ENCODE data around the gene TMEM54.

TMEM54 gene

DNA sequence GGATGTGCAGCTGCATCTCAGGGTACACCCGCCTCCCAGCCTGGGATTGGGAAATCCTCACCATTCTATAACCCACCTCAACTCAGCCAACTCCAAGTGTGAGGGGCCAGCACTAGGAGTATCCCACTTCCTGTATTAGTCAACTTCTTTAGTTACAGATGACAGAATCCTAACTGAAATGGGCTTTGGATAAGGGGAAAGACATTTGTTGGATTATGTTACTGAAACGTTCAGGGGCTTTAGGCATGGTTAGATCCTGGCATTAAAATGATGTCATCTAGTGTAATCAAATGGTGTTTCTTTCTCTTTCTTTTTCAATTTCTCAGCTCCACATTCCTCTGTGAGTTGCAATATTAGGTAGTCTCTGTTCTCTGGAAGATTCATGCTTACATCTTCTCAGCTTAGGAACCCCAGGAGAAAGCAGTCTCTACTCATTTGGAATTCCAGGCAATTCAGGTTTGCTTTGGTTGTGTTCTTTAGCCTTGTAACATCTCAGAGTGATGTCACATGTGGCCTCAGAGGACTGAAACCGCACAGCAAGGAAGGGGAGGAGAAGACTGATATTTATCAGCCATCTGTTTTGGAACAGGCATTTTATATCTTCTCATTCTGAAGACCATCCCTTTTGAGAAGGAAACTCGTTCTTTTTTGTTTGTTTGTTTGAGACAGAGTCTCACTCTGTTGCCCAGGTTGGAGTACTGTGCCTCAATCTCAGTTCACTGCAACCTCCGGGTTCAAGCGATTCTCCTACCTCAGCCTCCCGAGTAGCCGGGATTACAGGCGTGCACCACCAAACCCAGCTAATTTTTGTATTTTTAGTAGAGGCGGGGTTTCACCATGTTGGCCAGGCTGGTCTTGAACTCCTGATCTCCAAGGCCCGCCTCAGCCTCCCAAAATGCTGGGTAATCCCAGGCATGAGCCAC is 18.9 kb upstream of the TMEM54 start (continued):
- TF ChIP-seq ZBTB17 (tag by site-specific recombination; IDR thresholded peaks at IDR 0.05) (peak; percentile 4; the same call in 1 of the 2 replicates), ZNF423 (tag by site-specific recombination; IDR thresholded peaks at IDR 0.05) (no peak), ZBTB48 (tag by site-specific recombination; IDR thresholded peaks at IDR 0.05) (0 out of 2 replicates have a peak, but pooled peaks have one; percentile 20), ZNF398 (tag by site-specific recombination; IDR thresholded peaks at IDR 0.05) (0 out of 2 replicates have a peak, but pooled peaks have one; percentile 23), ZNF174 (tag by site-specific recombination; IDR thresholded peaks at IDR 0.05) (no peak), ZNF501 (tag by site-specific recombination; IDR thresholded peaks at IDR 0.05) (no peak), ZNF660 (tag by site-specific recombination; IDR thresholded peaks at IDR 0.05) (0 out of 2 replicates have a peak, but pooled peaks have one; percentile 63), KLF10 (tag by site-specific recombination; IDR thresholded peaks at IDR 0.05) (no peak), ZNF629 (tag by site-specific recombination; IDR thresholded peaks at IDR 0.05) (peak; percentile 81), ZNF391 (tag by site-specific recombination; IDR thresholded peaks at IDR 0.05; ENCODE audit: borderline replicate concordance, low read depth) (no peak), ZNF335 (tag by site-specific recombination; conservative IDR thresholded peaks at IDR 0.05) (peak; percentile 72), ZNF777 (tag by site-specific recombination; IDR thresholded peaks at IDR 0.05; ENCODE audit: borderline replicate concordance) (no peak), BCL6B (tag by site-specific recombination; IDR thresholded peaks at IDR 0.05) (no peak), ZNF184 (tag by site-specific recombination; IDR thresholded peaks at IDR 0.05) (no peak), ZNF560 (tag by site-specific recombination; IDR thresholded peaks at IDR 0.05; ENCODE audit: borderline replicate concordance) (no peak)
- TF ChIP-seq, protein P1, sequence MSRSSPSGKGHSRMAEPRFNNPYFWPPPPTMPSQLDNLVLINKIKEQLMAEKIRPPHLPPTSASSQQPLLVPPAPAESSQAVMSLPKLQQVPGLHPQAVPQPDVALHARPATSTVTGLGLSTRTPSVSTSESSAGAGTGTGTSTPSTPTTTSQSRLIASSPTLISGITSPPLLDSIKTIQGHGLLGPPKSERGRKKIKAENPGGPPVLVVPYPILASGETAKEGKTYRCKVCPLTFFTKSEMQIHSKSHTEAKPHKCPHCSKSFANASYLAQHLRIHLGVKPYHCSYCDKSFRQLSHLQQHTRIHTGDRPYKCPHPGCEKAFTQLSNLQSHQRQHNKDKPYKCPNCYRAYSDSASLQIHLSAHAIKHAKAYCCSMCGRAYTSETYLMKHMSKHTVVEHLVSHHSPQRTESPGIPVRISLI (tag by site-specific recombination; IDR thresholded peaks at IDR 0.05), result 0 out of 2 replicates have a peak, but pooled peaks have one; percentile 17
- TF ChIP-seq, protein P2, sequence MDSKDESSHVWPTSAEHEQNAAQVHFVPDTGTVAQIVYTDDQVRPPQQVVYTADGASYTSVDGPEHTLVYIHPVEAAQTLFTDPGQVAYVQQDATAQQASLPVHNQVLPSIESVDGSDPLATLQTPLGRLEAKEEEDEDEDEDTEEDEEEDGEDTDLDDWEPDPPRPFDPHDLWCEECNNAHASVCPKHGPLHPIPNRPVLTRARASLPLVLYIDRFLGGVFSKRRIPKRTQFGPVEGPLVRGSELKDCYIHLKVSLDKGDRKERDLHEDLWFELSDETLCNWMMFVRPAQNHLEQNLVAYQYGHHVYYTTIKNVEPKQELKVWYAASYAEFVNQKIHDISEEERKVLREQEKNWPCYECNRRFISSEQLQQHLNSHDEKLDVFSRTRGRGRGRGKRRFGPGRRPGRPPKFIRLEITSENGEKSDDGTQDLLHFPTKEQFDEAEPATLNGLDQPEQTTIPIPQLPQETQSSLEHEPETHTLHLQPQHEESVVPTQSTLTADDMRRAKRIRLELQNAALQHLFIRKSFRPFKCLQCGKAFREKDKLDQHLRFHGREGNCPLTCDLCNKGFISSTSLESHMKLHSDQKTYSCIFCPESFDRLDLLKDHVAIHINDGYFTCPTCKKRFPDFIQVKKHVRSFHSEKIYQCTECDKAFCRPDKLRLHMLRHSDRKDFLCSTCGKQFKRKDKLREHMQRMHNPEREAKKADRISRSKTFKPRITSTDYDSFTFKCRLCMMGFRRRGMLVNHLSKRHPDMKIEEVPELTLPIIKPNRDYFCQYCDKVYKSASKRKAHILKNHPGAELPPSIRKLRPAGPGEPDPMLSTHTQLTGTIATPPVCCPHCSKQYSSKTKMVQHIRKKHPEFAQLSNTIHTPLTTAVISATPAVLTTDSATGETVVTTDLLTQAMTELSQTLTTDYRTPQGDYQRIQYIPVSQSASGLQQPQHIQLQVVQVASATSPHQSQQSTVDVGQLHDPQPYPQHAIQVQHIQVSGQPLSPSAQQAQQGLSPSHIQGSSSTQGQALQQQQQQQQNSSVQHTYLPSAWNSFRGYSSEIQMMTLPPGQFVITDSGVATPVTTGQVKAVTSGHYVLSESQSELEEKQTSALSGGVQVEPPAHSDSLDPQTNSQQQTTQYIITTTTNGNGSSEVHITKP (tag by site-specific recombination; IDR thresholded peaks at IDR 0.05), result peak; percentile 84
- TF ChIP-seq, protein P3, sequence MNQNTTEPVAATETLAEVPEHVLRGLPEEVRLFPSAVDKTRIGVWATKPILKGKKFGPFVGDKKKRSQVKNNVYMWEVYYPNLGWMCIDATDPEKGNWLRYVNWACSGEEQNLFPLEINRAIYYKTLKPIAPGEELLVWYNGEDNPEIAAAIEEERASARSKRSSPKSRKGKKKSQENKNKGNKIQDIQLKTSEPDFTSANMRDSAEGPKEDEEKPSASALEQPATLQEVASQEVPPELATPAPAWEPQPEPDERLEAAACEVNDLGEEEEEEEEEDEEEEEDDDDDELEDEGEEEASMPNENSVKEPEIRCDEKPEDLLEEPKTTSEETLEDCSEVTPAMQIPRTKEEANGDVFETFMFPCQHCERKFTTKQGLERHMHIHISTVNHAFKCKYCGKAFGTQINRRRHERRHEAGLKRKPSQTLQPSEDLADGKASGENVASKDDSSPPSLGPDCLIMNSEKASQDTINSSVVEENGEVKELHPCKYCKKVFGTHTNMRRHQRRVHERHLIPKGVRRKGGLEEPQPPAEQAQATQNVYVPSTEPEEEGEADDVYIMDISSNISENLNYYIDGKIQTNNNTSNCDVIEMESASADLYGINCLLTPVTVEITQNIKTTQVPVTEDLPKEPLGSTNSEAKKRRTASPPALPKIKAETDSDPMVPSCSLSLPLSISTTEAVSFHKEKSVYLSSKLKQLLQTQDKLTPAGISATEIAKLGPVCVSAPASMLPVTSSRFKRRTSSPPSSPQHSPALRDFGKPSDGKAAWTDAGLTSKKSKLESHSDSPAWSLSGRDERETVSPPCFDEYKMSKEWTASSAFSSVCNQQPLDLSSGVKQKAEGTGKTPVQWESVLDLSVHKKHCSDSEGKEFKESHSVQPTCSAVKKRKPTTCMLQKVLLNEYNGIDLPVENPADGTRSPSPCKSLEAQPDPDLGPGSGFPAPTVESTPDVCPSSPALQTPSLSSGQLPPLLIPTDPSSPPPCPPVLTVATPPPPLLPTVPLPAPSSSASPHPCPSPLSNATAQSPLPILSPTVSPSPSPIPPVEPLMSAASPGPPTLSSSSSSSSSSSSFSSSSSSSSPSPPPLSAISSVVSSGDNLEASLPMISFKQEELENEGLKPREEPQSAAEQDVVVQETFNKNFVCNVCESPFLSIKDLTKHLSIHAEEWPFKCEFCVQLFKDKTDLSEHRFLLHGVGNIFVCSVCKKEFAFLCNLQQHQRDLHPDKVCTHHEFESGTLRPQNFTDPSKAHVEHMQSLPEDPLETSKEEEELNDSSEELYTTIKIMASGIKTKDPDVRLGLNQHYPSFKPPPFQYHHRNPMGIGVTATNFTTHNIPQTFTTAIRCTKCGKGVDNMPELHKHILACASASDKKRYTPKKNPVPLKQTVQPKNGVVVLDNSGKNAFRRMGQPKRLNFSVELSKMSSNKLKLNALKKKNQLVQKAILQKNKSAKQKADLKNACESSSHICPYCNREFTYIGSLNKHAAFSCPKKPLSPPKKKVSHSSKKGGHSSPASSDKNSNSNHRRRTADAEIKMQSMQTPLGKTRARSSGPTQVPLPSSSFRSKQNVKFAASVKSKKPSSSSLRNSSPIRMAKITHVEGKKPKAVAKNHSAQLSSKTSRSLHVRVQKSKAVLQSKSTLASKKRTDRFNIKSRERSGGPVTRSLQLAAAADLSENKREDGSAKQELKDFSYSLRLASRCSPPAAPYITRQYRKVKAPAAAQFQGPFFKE (tag by site-specific recombination; IDR thresholded peaks at IDR 0.05; ENCODE audit: borderline replicate concordance), result no peak
- TF ChIP-seq, protein P4, sequence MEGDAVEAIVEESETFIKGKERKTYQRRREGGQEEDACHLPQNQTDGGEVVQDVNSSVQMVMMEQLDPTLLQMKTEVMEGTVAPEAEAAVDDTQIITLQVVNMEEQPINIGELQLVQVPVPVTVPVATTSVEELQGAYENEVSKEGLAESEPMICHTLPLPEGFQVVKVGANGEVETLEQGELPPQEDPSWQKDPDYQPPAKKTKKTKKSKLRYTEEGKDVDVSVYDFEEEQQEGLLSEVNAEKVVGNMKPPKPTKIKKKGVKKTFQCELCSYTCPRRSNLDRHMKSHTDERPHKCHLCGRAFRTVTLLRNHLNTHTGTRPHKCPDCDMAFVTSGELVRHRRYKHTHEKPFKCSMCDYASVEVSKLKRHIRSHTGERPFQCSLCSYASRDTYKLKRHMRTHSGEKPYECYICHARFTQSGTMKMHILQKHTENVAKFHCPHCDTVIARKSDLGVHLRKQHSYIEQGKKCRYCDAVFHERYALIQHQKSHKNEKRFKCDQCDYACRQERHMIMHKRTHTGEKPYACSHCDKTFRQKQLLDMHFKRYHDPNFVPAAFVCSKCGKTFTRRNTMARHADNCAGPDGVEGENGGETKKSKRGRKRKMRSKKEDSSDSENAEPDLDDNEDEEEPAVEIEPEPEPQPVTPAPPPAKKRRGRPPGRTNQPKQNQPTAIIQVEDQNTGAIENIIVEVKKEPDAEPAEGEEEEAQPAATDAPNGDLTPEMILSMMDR (tag by site-specific recombination; IDR thresholded peaks at IDR 0.05), result no peak
- TF ChIP-seq, protein P5, sequence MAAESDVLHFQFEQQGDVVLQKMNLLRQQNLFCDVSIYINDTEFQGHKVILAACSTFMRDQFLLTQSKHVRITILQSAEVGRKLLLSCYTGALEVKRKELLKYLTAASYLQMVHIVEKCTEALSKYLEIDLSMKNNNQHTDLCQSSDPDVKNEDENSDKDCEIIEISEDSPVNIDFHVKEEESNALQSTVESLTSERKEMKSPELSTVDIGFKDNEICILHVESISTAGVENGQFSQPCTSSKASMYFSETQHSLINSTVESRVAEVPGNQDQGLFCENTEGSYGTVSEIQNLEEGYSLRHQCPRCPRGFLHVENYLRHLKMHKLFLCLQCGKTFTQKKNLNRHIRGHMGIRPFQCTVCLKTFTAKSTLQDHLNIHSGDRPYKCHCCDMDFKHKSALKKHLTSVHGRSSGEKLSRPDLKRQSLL (tag by site-specific recombination; IDR thresholded peaks at IDR 0.05), result no peak

All from HEK293 (cell line).